ENCODE results near the gene CLEC10A. TPM values are rescaled to one million over a fixed set of nuclear protein-coding genes. Genes with fewer than 3 reads are reported as not detected.
"Not testable (repeated sequence)": the region's sequence is repeated elsewhere in the genome, so short reads cannot be mapped to it uniquely, and the experiment has no call there.

Gene CLEC10A
- total and polyA plus RNA-seq, 2 donors (not counting 3 experiments of a cell fraction or from before 2014, with no cell fraction given) = 0.14 TPM; not detected in 1

- no peak overlapping the region for H3K4me2 ChIP-seq (ENCODE audit: insufficient read depth, low read length)
- peaks cover 31% of the 10 kb centered on the region for H3K4me1 ChIP-seq (ENCODE audit: control insufficient read depth, extremely low read depth, insufficient read depth, low read length)
- H3K9me1 ChIP-seq (replicated peaks; ENCODE audit: control insufficient read depth, extremely low read depth, insufficient read depth, low read length) = no peaks in the 10 kb centered on the region
- ChIA-PET CTCF (interaction anchor here (2.2 to 6.3 kb wide), 3 partner anchors 10 to 121 kb away, joined by 5 to 212 read pairs (median 6); no protein-coding TSS in a partner anchor), POLR2A (interaction anchor here (0.6 kb wide), 1 partner anchor 52 kb away, joined by 3 read pairs; no protein-coding TSS in a partner anchor)
- dilution Hi-C loops (cut with MboI; ENCODE audit: extremely low pct_ligation_motif_present, low sequenced_read_pairs) = no loop called here
- DNase-seq (ENCODE audit: low read depth, low spot score) (no peak), FAIRE-seq (no peak)
- no peaks in the 10 kb centered on the region for H4K20me1 ChIP-seq (replicated peaks; ENCODE audit: control insufficient read depth, extremely low read depth, insufficient read depth, low read length)
- H2AFZ ChIP-seq (ENCODE audit: low read depth, low read length) = no peak overlapping the region
- H3K79me2 ChIP-seq (ENCODE audit: control insufficient read depth, insufficient read depth, low read length) = no peaks in the 10 kb centered on the region
- no peak overlapping the region for H3K4me3 ChIP-seq (replicated peaks in 1 of 3; ENCODE audit: insufficient read depth in 1 of 3, low read depth in 1 of 3, low read length in 3 of 3)
- no peak for TF ChIP-seq FOS (IDR thresholded peaks at IDR 0.05; ENCODE audit: borderline replicate concordance, insufficient read depth, low read length)
- no peak for TF ChIP-seq GATA2 (IDR thresholded peaks at IDR 0.05; ENCODE audit: insufficient read depth, insufficient read length, low read depth, low read length)
- TF ChIP-seq MYC (IDR thresholded peaks at IDR 0.05; ENCODE audit: low read depth, low read length) = no peak
- TF ChIP-seq POLR2A (IDR thresholded peaks at IDR 0.05; ENCODE audit: low read depth, low read length) = no peak
- TF ChIP-seq POLR2AphosphoS5 (IDR thresholded peaks at IDR 0.05; ENCODE audit: insufficient read depth, low read depth, low read length) = no peak
- TF ChIP-seq, protein P1, sequence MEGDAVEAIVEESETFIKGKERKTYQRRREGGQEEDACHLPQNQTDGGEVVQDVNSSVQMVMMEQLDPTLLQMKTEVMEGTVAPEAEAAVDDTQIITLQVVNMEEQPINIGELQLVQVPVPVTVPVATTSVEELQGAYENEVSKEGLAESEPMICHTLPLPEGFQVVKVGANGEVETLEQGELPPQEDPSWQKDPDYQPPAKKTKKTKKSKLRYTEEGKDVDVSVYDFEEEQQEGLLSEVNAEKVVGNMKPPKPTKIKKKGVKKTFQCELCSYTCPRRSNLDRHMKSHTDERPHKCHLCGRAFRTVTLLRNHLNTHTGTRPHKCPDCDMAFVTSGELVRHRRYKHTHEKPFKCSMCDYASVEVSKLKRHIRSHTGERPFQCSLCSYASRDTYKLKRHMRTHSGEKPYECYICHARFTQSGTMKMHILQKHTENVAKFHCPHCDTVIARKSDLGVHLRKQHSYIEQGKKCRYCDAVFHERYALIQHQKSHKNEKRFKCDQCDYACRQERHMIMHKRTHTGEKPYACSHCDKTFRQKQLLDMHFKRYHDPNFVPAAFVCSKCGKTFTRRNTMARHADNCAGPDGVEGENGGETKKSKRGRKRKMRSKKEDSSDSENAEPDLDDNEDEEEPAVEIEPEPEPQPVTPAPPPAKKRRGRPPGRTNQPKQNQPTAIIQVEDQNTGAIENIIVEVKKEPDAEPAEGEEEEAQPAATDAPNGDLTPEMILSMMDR (IDR thresholded peaks at IDR 0.05; ENCODE audit: extremely low read depth in 1 of 2, insufficient read depth in 1 of 2, low read depth in 1 of 2, low read length in 2 of 2) = no peak
- no peak for TF ChIP-seq EZH2 (IDR thresholded peaks at IDR 0.05; ENCODE audit: borderline replicate concordance, low read depth, low read length, severe bottlenecking)
- TF ChIP-seq JUN (IDR thresholded peaks at IDR 0.05; ENCODE audit: borderline replicate concordance, insufficient read depth, insufficient read length, low read depth) = no peak
- TF ChIP-seq, protein P2, sequence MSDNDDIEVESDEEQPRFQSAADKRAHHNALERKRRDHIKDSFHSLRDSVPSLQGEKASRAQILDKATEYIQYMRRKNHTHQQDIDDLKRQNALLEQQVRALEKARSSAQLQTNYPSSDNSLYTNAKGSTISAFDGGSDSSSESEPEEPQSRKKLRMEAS (IDR thresholded peaks at IDR 0.05; ENCODE audit: insufficient read depth, insufficient read length) = no peak
- H3K36me3 ChIP-seq (ENCODE audit: control insufficient read depth in 2 of 2, extremely low read depth in 1 of 2, insufficient read depth in 2 of 2, low read length in 2 of 2) = no peaks in the 10 kb centered on the region
- no peaks in the 10 kb centered on the region for H3K9me3 ChIP-seq (replicated peaks; ENCODE audit: control insufficient read depth, insufficient read depth, low read length)
- no peak overlapping the region for H3K9ac ChIP-seq (replicated peaks; ENCODE audit: extremely low read depth, insufficient read depth, low read length)
- no peaks in the 10 kb centered on the region for H3K27me3 ChIP-seq (ENCODE audit: control insufficient read depth in 2 of 2, insufficient read depth in 2 of 2, low read length in 2 of 2)
- no peak overlapping the region for H3K27ac ChIP-seq (ENCODE audit: insufficient read depth, low read depth, low read length)
- BruUV-seq (replicated peaks) = no TSS peak
- intact Hi-C loops (cut with micrococcal nuclease) = no loop called here
Observed at GRCh38 chr17:7056386-7056785, 23.7 kb downstream of the CLEC10A start.

GRCh38 chr17:7050583-7050982 lies 29.5 kb downstream of the CLEC10A start:
- DNase-seq (ENCODE audit: low read depth, low spot score); H3K36me3 ChIP-seq (ENCODE audit: control insufficient read depth in 2 of 2, extremely low read depth in 1 of 2, insufficient read depth in 2 of 2, low read length in 2 of 2); H3K9me3 ChIP-seq (replicated peaks; ENCODE audit: control insufficient read depth, insufficient read depth, low read length); H4K20me1 ChIP-seq (replicated peaks; ENCODE audit: control insufficient read depth, extremely low read depth, insufficient read depth, low read length); H3K4me2 ChIP-seq (ENCODE audit: insufficient read depth, low read length); intact Hi-C loops (cut with micrococcal nuclease); H3K79me2 ChIP-seq (ENCODE audit: control insufficient read depth, insufficient read depth, low read length); H3K27ac ChIP-seq (ENCODE audit: insufficient read depth, low read depth, low read length); H3K9me1 ChIP-seq (replicated peaks; ENCODE audit: control insufficient read depth, extremely low read depth, insufficient read depth, low read length); H3K9ac ChIP-seq (replicated peaks; ENCODE audit: extremely low read depth, insufficient read depth, low read length); dilution Hi-C loops (cut with MboI; ENCODE audit: extremely low pct_ligation_motif_present, low sequenced_read_pairs); BruUV-seq (replicated peaks); POLR2A ChIA-PET; FAIRE-seq; H3K27me3 ChIP-seq (ENCODE audit: control insufficient read depth in 2 of 2, insufficient read depth in 2 of 2, low read length in 2 of 2); H2AFZ ChIP-seq (ENCODE audit: low read depth, low read length); H3K4me3 ChIP-seq (replicated peaks in 1 of 3; ENCODE audit: insufficient read depth in 1 of 3, low read depth in 1 of 3, low read length in 3 of 3): not testable (repeated sequence)
- peaks cover 12% of the 10 kb centered on the region for H3K4me1 ChIP-seq (ENCODE audit: control insufficient read depth, extremely low read depth, insufficient read depth, low read length)
- CTCF ChIA-PET = interaction anchor here (0.7 to 6.3 kb wide), 5 partner anchors 10 to 246 kb away, joined by 3 to 212 read pairs (median 3); no protein-coding TSS in a partner anchor

Measured in endothelial cell of umbilical vein (primary cell).